ENCODE results near the gene PGLYRP2.

PGLYRP2 gene

DNA sequence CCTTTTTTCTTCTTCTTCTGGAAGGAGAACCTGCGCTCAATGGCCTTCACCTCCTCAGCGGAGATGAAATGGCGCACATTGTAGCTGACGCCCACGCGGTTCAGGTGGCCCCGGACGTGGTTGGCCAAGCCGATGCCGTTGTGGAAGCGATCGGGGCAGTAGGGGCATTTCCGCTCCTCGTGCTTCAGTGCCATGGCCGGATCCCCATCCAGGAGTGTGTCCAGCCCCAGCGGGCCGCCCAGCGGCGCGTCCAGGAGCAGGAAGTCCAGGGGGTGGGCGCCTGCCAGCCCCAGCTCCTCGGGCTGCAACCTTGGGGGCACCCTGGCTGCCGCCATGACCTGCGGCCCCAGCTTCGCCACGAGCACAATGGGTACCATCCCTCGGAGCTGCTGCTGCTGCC is 40.7 kb downstream of the PGLYRP2 start:
- DNase-seq = no peak

DNA sequence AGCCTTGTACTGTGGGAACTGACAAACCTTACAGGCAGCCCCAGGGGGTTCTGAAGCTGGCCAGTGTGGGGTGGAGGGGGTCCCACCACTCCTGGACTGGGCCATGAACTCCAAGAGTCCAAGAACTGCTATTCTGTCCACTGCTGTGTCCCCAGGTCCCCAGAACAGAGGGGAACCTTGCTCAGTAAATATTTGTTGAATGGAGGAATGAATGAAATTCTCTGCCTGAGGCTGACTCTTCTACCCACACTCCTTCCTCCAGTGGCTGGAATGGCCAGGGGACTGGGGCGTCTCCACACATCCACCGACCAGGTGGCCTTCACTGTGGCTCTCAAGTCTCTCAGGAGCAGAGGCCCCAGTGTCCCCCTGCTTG is 41.2 kb downstream of the PGLYRP2 start:
- DNase-seq = no peak

DNA sequence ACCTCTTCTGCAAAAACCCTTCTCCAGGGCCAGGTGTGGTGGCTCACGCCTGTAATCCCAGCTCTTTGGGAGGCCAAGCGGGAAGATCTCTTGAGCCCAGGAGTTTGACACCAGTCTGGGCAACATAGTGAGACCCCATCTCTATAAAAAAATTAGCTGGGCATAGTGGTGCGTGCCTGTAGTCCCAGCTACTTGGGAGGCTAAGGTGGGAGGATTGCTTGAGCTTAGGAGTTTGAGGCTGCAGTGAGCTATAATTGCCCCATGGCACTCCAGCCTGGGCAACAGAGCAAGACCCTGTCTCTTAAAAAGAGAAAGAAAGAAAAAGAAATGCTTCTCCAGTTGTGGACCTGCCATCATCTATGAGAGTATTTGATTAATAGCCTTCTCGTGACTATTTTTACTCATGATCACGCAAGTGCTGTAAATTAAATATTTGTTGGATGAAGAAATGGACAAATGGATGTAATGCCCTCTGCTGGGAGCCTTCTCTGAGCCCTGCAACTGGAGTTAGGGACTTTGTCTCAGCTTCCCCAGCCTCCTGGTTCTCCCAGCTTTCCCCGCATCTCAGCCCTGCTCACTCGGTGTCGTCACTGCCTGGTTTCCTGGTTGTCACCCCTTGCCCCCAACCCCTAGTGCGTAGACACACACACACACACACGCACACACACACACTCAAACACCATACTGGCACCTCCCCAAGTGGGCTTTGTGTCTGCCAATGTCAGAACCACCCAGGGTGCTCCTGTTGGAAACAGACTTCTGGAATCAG is 41.8 kb downstream of the PGLYRP2 start:
- no peak for DNase-seq

DNA sequence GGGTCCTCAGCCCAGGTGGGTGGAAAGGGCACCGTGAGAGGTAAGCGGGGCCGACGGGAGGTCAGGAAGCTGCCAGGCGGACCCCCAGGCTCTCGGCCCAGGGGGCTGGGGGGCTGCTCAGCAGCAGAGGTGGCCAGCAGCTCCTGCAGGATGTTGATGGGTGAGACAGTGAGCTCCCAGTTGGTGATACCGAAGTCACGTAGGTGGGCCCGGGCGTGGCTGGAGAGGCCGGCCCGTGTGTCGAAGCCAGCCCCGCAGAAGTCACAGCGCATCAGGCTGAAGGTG is 42.5 kb downstream of the PGLYRP2 start:
- DNase-seq = no peak

DNA sequence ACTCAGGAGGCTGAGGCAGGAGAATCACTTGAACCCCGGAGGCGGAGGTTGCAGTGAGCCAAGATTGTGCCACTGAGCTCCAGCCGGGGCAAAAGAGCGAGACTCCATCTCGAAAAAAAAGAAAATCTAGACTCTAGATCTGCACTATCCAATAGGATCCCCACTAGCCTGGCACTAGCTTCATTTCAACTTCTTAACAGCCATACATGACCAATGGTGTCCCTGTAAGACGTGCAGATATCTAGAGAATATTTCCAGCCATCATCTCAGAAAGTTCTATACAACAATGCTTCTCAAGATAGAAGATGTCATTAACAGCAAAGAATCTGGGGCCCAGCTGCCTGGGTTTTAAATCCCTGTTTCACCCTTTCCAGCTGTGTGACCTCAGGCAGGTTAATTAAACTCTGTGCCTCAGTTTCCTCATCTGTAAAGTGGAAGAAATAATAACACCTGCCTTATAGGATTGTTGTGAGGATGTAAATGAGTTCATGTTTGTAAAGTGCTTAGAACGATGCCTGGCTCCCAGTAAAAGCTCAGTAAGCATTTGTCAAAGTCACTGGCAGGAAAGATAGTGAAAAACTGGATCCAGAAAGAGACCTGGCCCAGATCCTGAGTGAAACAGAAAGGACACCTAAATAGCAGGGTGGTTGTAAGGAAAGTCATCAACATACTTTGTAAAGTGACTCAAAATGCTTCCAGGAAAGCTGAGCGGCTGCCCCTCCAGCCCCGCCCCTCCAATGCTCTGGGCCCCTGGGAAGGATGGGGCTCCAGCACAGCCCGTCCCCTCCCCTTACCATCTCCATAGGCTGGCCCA is 43.1 kb downstream of the PGLYRP2 start:
- no peak for DNase-seq

DNA sequence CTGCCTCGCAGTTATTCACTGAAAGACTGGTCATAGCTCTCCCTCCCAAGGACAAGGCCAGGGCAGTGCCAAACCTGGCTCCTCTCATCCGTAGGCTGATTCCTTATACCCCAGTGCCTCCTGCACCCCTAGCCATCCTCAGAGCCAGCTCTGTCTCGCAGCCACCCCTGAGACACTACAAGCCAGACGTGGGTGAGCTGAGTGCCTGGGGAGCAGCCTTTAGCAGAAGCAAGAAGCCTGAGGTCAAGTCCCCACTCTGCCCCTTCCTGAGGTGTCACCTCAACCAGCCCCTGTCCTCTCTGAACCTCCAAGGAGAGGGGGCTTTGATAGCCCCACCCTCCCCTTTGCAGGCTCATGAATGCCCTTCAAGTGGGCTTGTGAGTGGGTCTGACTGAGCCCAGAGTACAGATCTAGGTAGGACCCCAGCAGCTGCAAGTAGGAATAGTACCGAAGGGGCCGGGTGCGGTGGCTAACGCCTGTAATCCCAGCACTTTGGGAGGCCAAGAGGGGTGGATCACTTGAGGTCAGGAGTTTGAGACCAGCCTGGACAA is 45.7 kb downstream of the PGLYRP2 start:
- DNase-seq = no peak

DNA sequence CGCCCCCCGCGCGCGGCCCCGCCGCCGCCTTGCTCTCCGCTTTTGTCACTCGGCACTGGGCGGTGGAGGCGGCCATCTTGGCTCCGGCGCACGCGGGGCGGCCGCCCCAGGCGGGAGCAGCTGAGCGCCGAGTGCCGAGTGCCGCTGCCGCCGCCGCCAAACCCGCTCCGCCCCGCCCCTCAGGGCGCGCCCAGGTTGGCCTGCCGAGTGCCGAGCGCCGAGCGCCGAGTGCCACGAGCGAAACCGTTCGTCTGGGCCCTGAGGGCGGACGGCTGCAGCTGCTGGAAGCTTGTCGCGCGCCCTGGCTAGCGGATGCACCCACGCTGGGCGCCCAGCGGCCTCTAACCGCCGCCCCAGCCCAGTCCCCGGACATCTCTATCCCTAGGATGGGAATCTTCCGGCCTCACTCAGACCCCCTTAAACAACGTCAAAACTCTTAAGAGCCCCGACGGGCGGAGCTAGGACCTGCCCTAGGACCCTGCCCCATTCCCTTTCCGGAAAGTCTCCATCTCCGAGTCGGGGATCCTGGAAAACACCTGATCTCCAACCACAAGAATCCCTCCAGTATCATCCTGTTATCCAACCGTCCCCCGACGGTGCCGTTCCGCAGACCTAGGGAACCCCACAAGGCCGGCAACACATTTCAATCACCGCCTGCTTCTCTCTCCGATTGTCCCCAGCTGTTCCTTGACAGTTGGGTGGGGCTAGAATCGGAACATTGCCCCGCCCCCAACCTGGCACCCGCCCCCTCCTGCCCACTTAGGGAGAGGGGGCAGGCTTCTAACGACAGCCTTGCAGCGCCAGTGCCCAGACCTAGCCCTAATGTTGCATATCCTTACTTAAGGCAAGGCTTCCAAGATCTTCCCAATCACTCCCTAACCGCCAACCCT is 46.4 kb downstream of the PGLYRP2 start:
- peak; percentile 94 for DNase-seq

DNA sequence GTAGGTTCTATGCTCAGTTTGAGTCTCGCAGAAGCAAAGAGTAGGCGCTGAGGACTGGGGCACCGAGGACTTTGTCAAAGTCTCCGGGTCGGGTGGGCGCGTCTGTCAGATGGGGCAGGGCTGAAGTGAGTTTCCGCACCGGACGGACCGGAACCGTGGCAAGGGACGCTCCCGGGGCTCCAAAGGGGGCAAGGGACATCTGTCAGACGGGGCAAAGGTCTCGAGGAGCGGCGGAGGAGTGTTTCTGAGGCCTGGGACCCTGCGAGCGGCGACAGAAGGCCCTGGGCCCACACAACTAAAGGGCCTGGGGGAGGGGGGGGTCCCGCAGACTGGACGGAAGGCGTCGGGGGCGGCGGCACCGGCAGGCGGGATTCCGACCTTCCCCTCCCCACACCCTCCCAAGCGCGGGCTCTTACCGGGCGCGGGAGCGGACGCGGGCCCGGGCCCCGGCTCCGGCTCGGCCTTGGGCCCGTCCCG is 47.2 kb downstream of the PGLYRP2 start:
- no peak for DNase-seq

DNA sequence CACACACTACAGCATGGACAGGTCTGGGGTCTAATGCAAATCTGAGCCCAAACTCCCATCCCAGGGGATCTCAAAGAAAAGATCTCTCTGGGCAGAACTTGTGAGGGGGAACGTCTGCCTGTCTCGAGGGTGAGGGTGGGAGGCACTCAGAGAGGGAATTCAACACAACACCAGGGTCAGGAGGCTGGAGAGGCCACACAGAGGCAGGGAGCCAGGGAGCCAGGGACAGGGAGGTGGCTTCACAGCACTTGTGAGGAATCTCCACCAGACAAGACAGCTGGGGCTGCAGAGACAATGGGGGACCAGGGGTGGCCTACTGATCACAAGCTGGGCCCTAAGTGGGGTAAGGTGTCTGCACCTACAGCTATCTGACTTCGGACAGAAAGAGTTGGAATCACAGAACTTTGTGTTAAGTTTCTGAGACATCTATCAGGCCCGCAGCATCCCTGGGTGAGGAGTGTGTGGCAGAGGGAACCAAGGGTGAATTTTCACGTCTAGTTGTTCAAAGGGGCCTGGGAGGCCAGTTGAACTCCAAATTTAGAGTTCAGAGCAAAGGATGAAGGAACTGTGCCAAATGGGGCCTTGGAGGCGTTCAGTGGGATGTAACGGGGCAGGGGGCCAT is 47.8 kb downstream of the PGLYRP2 start:
- DNase-seq = no peak

DNA sequence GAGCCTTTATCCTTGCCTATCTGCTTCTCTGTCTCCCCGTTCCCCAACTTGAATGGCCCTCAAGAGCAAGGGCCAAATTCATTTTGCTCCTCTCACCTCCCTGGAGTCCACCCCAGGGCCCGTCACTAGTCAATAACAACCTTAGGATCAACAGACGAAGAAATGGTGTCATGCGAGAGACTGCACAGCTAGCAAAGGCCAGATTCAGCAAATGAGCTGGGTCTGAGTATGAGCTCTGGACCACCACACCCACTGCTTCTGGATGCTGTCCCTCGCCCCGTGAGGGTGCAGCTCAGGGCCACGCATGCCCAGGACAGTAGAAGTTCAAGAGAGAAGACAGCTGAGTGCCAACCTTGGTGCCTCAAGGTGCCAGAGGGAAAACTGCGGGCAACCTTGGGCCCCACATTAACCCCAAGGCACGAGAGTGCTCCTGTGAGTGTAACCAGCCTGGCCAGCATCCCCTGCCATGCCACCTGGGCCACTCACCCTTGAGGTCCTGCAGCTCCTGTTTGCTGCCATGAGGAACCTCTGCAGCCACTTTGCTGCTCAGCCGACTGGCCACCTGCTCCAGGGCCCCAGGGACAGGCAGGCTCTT is 48.7 kb downstream of the PGLYRP2 start:
- no peak for DNase-seq

DNA sequence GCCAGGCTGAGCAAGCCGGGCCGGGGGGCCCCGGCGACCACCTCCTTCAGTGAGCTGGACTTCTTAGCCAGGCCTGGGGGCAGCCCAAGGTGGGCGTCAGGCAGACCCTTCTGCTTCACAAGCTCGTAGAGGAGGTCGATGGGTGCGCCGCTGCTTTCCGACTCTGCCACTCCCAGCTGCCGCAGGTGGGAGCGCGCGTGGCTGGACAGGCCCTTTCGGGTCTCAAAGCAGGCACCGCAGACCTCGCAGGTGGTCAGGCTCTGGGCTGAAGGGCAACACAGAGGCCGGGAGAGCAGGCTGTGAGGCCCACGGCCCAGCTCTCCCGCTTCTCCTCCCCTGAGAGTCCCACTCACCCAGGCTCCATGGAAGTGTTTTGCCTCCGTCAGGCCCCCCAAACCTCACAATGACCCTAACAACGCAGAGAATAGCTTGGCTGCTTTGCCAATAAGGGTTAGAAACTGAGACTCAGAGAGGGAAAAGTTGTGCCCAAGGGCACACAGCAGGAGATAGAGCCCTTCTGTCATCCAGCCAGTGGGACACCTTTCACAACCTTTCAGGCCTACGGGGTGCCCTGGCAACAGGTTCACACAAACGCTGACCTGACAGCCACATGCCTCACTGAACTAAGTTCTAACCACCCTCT is 49.4 kb downstream of the PGLYRP2 start:
- no peak for DNase-seq

DNA sequence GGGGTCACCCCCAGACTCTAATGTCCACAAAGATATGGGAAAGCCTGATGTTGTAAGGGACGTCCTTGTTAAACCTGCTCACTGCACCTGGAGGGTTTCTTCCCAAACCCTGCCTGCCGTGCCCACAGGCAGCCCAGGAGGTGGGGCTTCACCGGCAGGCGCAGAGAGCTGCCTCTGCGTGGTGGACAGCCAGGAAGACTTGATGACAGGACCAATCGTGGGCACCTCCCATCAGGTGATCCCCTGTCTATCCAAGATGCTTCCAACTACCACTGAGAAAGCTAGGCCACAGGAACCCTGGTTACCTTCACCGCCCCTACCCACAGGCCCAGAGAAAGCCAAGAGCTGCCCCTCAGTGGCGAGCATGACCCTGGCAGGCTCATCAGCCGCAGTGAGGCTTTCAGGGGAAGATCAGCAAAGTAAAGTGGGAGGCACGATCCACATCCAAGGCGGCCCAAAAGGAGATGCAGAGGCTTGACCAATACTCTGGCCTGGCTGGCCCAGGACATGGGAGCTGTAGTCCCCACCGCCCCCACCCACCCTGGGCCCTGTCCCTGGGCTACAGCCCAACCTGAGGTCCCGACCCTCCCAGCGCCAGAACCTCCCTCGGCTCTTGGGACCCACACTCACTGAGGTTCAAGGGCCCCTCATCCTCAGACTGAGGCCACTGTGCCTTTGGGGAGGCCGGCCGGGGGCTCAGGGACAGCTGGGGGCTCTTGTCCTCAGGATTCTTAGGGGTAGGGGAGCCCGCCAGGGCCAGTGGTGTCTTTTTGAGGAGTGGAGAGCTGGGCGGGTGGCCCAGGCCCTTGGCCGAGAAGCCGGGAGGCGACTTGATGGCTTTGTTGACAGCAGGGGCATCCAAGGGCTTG is 50.1 kb downstream of the PGLYRP2 start:
- DNase-seq = no peak

DNA sequence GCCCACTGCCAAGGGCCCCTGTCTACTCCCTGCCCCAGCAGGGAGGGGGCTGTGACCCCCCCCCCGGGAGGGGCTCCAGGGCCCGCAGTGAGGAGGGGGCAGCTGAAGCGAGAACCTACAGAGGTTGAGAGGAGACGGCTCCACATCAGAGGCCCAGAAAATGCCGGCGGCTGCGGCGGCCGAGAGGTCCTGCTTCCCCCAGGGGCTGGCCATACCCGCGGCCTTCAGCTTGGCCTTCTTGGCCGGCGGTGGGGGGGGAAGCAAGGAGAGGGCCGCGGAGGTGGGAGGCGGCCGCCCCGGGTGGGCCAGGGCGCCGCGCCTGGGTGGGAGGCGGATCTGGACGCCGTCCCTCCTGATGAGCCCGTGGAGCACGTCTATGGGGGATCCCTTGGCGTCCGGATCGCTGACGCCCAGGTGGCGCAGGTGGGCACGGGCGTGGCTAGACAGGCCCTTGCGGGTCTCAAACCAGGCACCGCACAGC is 51.3 kb downstream of the PGLYRP2 start:
- DNase-seq = no peak

DNA sequence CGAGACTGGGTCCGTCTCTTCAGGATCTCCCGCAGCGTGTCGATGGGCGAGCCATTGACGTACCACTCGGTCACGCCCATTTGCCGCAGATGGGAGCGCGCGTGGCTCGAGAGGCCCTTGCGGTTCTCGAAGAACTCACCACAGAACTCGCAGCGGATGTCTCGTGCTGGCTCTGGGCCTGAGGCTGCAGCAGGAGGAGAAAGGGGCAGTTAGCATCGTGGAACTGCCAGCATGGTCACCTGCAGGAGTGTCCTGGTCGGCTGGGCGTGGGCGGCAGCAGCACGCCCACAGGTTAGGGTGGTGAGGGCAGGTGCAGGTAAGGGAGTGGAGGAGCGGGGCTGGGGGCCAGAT is 52.0 kb downstream of the PGLYRP2 start:
- DNase-seq = no peak

DNA sequence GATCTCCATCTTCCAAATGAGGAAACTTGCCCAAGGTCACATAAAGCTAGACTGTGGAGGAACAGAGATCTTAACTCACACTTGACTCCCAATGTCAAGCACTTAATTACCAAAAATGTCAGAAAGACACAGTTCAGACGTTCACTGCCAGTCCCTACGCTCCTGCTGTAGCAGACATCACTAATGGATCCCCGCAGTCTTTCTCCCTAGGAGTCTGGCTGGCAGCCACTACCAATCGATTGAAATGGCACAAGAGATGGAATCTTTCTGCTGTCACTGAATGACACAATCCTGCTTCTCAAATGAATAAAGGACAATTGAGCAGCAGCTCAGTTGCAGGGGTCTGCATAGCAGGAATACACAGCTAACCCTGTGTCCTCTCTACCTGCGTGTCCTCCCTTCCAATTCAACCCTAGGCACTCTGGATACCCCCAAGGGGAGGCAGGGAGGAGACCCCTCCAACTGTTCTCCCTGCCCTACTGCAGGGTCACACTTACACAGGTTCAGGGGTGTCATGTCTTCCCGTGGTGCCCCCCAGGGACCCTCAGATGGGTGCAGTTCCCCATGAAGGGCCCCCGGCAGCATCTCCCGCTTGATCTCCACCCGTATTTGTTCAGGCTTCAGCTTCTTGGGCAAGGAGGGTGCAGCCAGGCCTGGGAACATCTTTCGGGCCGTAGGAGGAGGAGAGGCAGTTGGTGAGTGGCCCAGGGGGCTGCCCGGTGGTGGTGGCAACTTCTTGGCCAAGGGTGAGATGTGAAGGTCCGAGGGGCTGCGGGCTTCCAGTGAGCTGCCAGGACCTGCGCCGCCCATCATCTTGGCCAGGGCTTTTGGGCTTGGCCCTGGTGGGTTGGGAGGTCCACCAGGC is 52.6 kb downstream of the PGLYRP2 start:
- DNase-seq = no peak

DNA sequence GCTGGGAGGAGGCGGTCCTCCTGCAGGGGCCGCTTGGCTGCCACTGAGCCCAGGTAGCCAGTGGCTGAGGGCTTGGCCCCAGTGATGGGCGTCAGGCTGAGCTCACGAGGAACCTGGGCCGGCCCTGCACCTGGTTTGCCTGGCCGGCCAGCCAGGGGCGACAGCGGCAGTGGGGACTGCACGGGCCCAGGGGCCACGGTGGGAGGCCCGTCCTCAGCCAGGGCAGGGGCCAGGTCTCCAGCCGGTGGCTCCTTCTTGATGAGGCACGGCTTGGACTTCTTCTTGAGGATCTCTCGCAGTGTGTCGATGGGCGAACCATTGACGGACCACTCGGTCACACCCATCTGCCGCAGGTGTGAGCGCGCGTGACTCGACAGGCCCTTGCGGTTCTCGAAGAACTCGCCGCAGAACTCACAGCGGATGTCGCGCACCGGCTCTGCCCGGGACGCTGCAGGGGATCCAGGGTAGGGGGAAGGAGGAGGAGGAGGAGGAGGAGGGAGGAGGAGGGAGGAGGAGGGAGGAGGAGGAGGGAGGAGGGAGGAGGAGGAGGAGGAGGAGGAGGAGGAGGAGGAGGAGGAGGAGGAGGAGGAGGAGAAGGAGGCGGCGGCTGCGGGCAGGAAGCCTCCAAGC is 53.9 kb downstream of the PGLYRP2 start:
- no peak for DNase-seq

DNA sequence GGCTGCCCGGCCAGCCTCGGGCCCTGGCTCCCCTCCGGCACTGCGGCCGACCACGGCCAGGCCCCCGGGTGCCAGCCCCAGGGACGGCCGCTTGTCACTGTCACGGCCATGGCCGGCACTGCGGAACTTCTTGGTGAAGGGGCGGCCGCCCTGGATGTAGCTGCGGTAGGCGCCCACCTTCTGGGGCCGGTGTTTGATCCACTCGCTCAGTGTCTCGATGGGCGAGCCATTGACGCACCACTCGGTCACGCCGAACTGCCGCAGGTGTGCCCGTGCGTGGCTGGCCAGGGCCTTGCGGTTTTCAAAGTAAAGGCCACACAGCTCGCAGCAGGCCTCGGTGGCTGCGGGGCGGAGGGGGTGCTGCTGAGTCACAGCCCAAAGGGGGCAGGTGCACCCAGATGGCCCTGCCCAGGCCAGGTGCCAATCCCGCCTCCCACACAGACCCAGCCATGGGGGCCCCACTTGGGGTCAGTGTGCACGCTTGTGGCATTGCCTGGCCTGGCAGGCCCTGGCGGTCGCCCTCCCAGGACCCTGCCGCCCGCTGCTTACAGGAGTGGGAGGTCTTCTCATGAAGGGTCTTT is 54.5 kb downstream of the PGLYRP2 start:
- no peak for DNase-seq

DNA sequence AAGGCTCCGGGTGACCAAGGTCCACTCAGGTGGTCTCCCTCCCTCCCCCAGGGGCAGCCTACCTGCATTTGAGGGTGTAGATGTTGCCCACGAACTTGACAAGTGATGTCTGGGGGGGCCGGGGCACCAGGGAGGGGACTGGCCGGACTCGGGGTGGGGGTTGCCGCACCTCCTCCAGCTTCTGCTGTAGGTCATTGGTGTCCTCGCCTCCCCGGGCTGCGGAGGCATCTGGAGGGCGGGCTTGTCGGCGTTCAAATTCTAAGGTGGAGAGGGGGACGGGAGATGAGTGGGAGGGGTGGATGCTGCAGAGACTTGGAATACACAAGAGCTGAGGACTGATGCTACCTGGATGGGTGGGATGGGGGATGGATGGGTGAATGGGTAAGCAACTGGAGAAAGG is 55.2 kb downstream of the PGLYRP2 start:
- DNase-seq = no peak

DNA sequence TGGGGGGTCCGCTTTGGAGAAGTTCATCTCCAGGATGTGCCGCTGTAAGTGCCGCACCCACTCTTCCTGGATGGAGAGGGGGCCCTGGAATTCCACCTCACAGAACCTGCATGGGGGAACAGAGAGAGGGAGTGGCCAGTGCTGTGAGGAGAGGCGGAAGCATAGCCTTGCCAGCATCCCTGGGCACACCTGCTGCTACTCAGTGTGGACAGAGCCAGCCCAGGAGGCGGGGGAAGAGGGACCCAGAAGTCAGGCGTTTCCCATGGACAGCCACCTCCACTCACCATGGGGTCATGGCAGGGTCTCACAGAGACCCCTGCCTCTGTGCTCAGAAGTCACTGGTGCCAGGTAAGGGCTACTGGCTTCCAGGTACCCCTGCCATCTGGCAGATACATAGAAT is 56.2 kb downstream of the PGLYRP2 start:
- DNase-seq = no peak

Data from activated T-cell treated with anti-CD3 and anti-CD28 coated beads, Interleukin-2, amount 50 U/mL, for 1 hour (primary cell).